NCI-H1930 (cell line): ENCODE results near the gene ADAMTS9.

ENCODE experiments used
- DNase-seq, 2 experiments: peaks; one replicate each; lab custom pipeline; 2025; lab: John Stamatoyannopoulos, UW

The ADAMTS9 gene

DNA sequence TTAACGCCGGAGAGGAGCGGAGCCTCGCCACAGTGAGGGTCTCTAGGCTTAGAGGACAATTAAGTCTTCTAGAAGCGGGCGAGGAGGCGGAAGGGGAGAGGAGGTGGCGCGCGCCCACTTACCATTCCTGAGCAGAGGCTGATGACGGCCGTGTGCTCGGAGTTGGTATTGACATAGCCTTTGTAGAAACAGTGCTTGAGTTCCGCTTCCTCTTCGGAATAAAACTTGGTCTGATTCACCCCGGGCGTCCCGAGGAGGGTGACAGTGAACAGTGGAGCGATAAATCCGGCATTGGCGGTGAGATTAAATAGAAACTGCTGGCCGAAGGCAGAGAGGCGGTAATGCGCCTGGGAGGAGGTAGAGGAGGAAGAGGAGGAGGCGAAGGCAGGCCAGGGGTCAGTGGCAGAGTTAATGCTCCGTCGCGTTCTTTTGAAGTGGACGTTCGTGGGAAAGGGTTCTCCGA is 1.3 kb downstream of the ADAMTS9 start:
- no peak for DNase-seq

DNA sequence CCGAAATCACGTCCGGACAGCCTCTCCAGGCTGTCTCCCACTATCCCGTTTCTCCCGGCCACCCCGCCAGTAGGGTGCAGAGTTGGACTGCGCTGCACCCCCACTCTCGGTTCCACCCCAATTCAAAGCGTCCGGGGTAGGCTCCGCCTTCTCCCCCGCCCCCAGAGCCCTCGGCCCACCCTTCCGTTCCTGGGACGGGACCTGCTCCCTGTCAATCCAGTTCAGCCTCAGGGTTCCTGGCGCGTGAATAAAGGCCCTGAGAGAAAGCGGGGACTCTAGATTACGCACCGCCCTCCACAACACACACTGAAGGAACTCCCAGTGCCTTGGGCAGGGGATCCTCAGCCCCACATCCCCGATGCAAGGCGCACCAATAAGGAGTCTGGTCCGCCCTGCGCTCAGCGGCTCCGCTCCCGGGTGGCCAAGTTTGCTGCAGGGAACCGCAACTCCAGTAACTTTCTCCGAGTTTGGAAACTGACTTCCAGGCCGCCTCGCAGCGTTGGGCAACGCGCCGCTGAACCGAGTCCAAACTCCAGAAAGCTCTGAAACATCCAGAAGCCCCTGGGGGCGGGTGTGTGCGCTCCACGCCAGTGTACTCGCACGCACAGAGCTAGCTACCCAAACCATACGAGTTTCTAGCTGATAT is 1.9 kb downstream of the ADAMTS9 start:
- DNase-seq, result no peak

DNA sequence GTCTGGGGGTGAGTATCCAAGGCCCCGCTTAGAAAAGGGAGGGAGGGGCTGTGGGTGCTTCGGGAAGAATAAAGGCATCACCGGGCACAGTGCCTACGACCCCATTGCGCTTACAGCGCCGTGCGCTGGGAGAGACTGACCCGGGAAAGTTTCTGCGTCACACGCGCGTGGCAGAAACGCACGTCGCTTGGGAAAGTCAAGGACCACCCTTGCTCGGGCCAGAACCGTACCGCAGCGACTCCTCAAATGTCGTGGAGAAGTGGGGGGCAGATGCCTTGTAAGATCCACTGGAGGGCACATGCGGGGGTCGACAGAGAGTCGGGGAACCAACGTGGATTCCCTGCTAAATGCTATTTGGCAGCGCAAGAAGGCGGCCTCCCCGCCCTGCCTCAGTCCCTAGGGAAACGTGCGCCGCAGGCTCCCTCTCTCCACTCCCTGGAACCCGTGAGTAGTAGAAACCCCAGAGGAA is 2.4 kb downstream of the ADAMTS9 start:
- DNase-seq, result no peak

DNA sequence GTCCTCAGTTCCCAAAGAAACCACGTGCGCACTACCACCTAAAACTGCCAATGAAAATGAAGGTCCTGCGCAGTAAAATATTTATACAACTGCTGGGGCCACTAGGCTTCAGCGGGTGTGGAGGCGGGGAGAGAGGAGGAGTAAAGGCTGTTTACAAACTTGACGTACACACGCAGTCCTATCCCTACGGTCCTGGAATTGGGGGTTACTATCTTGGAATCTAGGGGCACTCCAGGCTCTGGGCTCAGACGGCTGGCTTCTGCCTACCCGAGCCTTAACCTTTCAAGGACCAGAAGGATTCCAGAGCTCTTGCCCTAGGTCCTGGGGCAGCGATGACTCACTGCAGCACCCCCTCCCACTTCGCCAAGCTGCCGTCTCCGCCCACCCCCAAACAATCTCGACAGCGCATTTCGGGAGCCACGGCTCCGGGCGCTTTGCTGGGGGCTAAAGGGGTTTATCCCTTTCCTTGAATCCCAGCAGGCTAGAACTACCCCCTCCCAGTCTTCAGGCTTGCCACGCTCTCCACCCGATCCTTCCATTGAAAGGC is 3.0 kb downstream of the ADAMTS9 start:
- DNase-seq, result no peak

DNA sequence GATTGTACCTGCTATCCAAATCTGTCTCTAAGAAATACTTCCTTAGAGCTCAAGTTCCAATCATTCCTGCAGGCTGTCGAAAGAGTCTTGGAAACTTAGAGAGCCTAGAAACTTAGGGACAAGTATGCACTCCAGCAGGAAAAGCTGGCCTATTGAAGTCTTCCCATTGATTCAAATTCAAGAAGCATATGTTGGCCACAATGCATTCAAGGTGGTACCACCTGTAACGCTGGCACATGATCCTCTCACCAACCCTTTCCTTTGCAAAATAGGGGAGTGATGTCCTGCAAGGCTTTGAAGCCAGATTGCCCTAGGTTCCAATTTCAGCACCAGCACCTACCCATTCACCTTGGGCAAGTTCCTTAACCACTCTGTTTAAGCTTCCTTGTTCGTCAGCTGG is 6.0 kb downstream of the ADAMTS9 start:
- DNase-seq, result no peak

DNA sequence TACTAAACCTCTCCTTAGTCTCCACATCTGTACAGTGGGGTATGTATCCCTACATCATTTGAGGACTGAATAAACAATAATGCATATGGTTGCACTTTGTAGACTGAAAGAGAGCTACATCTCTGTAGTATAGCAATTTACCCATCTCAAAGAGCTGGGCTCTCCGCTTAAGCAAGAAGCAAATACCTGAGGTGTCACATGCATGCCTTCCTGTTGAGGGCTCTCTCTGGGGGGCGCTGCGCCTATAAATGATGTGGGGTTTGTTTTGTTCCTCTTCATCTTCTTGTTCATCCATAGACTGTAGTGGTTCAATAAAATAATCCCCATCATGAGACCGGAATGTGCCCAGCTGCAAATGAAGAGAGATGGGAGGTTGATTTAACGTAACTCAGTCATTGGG is 6.8 kb downstream of the ADAMTS9 start:
- DNase-seq, result no peak

DNA sequence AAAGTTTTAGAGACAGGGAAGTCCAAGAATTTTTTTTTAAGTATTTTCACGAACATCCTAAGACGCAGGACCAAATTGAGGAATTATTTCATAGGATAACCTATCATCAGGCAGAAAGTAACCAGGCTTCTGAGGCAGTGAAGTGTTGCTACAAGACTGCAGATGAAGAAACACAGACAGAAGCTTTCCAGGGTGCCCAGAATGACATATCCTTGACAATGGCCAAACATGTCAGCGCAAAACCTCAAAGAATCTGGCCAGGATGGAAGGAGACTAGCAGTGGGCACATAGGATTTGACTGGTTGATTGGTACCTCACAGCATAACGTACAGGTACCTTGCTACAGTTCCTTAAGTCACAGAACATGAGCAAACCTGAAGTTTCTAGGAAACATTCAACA is 7.5 kb downstream of the ADAMTS9 start:
- no peak for DNase-seq

DNA sequence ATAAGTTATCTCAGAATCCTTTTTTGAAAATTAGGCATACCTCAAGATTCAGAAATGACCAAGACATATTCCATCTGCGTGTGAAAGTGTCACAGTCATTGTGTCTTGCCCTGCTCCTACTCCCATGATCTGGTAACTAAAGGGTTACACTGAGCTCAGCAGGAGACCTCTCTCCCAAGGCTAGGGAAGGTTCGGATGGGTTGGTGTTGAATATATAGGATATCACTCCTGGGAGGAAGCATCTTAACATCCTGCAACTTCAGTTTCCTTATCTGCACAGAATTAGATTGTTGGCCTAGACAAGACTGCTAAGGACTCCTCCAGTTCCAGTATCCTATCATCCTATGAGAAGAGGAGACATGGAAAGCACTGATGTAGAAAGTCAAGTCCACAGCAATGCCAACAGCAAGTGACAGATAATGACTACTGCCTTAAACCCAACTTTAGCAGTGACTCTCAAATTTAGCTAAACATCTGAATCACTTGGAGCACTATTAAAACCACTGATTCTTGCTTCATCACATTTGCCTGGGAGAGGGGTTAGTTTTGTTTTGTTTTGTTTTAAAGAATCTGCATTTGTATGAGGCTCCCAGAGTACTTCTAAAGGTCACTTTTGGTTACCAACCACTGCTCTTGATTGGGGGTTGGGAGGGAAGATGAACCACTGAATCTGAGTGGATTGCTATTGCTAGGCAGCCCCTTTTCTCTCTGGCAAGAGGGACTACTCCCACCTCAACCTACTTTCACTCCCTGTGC is 9.7 kb downstream of the ADAMTS9 start:
- no peak for DNase-seq

DNA sequence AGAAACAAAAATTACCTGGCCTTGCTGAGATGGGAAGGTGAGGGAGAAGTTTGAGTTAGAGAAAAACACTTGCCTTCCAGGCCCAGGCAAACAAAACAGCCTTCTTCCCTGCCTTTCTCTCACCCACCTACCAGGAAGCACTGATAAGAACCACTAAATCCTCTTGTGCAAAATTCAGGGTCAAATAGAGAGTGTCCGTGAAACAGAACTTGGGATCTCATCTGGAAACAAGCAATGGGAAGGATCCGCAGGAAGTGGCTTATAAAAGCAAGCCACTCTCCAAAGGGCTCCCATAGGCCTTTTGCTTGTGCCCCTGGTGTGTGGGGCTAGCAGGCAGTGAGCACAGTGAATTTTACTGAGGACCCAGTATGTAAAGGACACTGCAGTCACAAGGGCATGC is 11.0 kb downstream of the ADAMTS9 start:
- no peak for DNase-seq

DNA sequence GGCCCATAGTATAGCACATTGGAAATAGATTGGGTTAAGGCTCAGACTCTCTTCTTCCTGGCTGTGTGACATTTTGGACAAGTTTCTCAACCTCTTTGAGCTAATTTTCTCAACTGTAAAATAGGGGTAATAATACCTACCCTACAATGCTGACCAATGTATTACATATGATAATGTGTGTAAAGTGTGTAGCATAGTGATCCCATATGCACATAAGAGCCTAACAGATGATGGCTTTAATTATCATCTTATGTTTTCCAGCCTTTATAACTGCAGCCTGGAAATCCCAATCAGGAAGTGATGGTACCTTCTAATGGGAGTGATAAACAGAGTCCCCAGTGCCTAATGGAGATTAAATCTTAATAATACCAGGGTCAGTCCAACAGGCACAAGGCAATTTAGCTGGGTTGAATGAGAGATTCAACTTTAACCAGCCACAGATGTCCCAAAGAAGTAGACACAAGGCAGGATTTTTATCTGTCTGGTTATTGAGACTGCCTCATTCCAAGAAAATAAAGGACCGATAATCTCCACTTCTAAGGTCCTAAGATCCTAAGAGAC is 12.0 kb downstream of the ADAMTS9 start:
- no peak for DNase-seq

DNA sequence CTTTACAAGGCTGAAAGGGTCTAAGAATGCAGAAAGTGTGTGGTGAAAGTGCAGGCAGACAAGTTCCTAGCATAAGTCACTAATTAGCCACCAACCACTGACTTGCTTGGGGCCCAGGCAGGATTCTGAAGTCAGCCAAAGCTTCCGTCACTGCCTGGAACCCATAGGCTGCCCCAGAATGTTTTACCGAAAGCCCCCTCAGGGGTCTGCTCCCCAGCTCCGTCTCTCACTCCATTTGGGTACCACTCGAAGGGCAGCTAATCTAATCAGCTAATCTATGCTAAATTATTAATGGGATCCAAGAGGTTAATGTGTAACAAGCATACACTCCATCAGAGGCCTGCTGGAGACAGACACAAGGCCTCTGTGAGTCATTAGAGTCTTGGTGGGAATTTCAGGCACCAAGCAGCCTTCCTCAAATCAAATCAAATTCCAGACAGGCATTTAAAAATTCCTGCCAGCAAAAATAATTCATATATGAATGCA is 13.2 kb downstream of the ADAMTS9 start:
- no peak for DNase-seq

DNA sequence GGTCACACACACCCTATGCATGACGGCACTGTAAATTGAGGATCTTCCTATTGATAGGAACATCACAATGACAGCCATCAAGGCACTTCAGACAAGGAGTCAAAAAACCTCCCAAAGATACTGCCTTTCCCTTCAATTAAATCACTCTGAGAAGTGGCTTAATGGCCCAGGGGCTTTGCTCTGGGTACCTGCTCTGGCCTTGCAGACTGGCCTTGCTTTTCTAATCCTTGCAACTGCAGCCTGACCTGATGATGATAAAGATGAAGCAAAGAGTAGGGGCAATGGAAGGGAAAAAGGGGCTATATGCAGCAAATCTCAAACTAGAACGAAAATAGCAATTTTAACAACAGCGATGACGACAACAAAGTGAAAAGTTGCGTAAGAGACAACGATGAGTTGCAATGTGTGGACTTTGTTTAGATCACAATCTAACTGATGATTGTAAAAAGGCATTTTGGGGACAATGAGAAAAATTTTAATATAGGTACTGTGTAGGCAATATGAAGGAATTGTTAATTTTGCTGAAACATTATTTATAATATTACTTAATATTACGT is 14.6 kb downstream of the ADAMTS9 start:
- DNase-seq, result no peak

DNA sequence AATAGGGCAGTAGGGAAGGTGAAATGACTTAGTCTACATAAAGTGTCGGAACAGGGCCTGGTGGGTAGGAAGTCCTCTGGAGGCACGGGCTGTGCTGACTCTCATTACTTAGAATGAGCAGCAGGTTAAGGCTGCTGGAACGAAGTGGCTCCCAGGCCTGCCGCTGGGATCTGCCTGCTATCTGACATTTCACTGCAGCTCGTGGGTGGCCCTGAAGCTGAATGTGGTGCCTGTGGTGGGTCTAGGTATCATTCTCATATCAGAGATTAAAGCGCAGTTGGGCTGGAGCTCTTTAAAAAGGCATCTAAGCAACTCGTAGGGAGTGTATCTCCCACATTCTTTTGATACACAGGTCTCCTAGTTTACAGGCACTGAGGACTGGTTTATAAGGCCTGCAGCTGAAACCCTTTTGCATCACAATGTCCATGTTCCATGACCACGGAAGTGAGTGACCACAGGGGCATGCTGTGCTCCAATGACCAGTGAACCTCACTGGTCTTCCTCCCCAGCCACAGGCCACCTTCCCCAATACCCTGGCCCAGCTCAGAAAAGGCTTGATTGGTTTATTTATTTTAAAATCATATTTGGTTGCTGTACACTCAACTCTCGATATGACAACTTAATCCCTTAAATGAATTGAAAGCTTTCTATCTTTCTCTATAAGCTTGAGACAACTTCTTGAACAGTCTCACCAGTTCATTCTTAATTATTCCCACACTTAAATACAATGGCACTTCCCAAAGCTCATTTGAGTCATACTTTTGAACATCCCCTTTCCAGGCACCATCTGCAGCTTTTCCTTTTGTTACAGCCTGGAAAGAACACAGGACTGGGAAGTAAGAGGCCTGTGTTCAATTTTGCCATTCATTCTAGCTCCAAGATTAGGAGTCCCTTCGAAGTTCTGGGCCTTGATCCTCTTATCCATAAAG is 19.0 kb downstream of the ADAMTS9 start:
- DNase-seq, result no peak

DNA sequence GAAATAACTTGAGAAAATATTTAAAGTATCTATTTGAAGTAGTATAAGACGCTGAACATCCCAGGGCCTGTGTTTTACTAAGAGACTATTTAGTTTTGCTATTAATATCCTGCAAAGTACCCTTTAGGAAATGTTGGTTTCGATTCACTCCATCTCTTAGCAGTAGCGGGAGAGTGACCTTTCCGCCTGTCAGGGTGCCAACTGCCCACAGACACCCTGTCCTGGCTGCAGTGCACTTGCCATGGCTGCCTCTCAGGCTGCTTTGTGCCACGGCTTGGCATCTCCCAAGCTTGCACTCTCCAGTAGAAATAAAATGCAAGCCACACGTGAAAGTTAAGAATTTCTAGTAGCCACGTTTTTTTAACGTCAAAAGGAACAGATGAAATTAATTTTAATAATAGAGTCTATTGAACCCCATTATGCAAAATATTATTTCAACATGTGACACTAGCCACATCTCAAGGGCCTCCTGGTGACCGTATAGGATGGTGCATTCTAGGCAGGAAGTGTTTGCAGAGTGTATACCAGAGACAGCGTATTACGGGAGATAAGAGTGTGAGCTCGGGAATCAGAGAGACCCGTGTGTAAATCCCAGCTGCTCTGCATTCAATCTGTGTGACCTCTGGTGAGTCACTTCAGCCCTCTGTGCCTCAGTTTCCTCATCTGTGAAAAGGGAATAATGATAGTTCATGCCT is 19.8 kb downstream of the ADAMTS9 start:
- DNase-seq, result no peak

DNA sequence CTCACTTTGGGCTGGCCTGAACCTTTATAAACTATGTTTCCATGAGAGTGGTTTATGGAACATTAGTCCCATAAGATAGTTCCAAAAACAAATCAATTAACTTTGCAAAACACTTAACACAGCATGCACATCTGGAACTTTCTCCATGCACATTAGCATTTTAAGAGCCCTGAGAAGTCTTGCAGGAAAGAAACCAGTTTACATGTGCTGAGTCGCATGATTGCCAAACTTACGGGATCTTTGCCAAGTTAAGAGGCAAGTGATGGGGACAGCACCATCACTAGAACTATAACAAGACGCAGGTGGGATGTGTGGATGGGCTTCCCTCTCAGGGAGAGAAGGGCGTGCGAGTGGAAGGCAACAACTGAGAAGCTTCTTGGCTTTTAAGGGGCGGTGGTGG is 20.7 kb downstream of the ADAMTS9 start:
- DNase-seq, result no peak

DNA sequence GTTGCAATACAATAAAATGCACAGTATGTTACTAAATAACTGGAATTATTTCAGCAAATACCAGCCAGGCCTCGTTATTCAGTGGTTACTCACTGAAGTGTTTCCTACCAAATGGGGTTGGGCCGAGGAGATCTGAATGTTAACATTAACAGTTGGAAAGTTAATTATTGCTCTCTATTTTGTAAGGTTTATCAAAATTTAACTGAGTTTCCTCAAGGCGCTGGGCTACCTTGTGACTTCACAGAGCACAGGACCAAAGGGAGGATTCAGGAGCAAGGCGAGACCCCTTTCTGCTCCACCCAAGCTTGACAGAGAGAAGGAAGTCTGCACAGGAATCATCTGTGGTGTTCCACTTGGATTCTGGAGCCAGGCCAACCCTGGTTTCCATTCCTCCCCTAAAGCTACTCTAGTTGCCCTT is 21.6 kb downstream of the ADAMTS9 start:
- DNase-seq, result no peak

DNA sequence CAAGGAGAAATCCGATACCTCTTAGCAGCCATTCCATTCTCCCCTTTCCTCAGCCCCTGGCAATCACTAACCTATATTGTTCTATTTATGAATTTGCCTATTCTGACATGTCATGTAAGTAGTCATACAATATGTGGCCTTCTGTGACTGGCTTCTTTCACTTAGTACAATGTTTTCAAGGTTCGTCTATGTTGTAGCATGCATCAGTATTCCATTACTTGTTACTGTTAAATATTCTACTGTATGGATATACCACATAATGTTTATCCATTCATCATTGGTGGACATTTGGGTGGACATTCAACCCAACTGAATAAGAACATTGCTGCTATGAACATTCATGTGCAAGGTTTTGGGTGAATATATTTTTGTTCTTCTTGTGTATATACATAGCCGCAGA is 23.4 kb downstream of the ADAMTS9 start:
- no peak for DNase-seq

DNA sequence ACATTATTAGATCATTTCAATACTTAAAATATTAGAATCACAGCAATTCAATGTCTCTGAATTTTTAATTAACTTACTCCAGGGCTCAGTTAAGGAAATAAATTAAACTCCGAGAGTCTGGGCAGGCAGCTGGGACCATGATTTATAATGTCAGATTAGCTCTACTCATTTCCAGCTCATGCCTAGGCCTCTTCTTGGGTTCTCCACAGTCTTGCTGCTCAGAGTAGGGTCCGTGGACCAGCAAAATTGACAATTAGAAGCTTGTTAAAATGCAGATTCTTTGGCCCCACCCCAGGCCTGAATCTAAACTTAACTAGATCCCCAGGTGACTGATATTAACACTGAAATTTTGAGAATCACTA is 28.2 kb downstream of the ADAMTS9 start:
- DNase-seq, result no peak

DNA sequence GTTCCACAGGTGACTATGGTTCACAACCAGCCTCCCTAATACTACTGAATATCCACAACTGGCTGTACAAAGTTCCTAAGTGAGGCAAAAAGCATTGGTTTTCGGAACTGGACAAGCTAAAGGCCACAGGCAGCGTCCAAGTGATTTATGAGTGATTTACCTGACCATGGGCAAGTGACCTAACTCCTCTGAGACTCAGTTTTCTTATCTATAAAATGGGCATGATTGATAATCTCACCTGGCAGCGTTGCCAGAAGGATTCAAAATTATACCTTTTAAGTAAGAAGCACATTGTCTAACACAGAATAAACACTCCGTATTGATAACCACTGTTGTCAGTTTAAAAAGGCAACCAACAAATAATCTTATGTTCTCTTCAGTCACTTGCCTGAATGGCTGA is 29.8 kb downstream of the ADAMTS9 start:
- DNase-seq, result no peak

DNA sequence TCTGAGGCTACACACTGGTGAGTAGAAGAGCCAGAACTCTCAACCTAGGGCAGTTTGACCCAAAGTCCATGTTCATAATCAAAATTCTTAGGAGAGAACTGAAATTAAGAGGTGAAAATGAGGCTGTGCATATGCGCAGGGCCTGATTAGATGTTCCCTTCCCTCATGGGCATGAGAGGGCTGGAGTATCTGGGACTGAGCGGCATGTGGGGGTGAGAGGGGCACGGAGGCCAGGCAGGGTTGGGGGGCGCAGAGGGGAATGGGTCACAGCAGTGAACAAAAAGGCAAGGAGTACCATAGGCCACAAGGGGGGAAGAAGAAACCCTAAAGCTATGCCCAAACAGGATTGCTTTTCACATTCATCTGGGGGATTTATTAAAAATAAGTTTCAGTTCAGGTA is 31.3 kb downstream of the ADAMTS9 start:
- no peak for DNase-seq

DNA sequence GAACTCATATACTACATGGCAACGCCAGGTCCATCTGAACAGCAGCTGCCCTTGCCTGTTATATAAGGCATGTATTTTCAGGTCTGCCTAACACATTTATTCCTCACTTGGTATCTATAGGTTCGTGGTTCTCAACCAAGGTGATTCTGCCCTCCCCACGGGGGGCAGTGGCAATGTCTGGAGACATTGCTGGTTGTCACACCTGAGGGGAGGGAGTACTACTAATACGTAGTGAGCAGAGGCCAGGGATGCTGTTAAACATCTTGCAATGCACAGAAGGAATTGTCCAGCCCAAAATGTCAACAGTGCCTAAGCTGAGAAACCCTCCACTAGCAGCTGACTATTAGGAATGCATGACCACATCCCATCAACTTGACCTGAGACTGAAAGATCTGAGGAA is 32.6 kb downstream of the ADAMTS9 start:
- DNase-seq, result no peak
